Skeletal muscle tissue (tissue), 4 donors: ENCODE data around the gene ANXA11. TPM values are rescaled to one million over a fixed set of nuclear protein-coding genes. Genes with fewer than 3 reads are reported as not detected.

Experiments used
- H3K27ac ChIP-seq: one replicate; pipeline ENCODE4 v1.7.0; 2013; ENCODE audit warnings: mild to moderate bottlenecking, low read depth, low read length, inconsistent platforms
- H3K27me3 ChIP-seq, 3 donors: one replicate each; pipeline ENCODE4 v1.7.0; 2013; ENCODE audit warnings: low read length in 3 of 3; ENCODE audit not compliant: control insufficient read depth in 3 of 3, insufficient read depth in 3 of 3
- H3K36me3 ChIP-seq, 3 donors: one replicate each; pipeline ENCODE4 v1.7.0; 2013; ENCODE audit warnings: low read length in 3 of 3; ENCODE audit not compliant: control insufficient read depth in 3 of 3, insufficient read depth in 3 of 3
- H3K4me1 ChIP-seq, 3 donors: one replicate each; pipeline ENCODE4 v1.7.0; 2013; ENCODE audit warnings: low read length in 3 of 3, mild to moderate bottlenecking in 3 of 3; ENCODE audit not compliant: control insufficient read depth in 3 of 3, insufficient read depth in 3 of 3
- H3K4me3 ChIP-seq, 3 donors: one replicate each; pipeline ENCODE4 v1.7.0; 2013; ENCODE audit warnings: low read length in 3 of 3
- H3K9ac ChIP-seq, 3 donors: one replicate each; pipeline ENCODE4 v1.7.0; 2013; ENCODE audit warnings: low read length in 3 of 3, mild to moderate bottlenecking in 3 of 3, moderate library complexity in 2 of 3, low read depth in 1 of 3
- H3K9me3 ChIP-seq, 3 donors: one replicate each; pipeline ENCODE4 v1.7.0; 2013; ENCODE audit warnings: low read length in 3 of 3; ENCODE audit not compliant: control insufficient read depth in 3 of 3
- total RNA-seq: library from RNA; depleted of rRNA; stranded (reverse); fragments of >200 nt; gene quantifications from one replicate; pipeline ENCODE4 v1.2.3, GENCODE V29; 2014
- donor health status: Osteomylitis.

ANXA11 gene
- total RNA-seq, 1 donor from 2014 or later, result 29.7 TPM

- no peak overlapping the region for H3K9ac ChIP-seq
- no peak overlapping the region for H3K4me3 ChIP-seq
- H3K36me3 ChIP-seq, result peaks cover 65 to 80% (median 68%) of the 10 kb centered on the region in 3 donors
- H3K27ac ChIP-seq, result peak overlapping the region; percentile 74
- no peaks in the 10 kb centered on the region for H3K9me3 ChIP-seq
- peaks cover 69 to 75% (median 74%) of the 10 kb centered on the region in 3 donors for H3K4me1 ChIP-seq
- no peaks in the 10 kb centered on the region for H3K27me3 ChIP-seq
These were observed 37.7 kb downstream of the ANXA11 start for GRCh38 chr10:80167471-80168161.

- Histone ChIP-seq H3K27me3 (no peaks in the 10 kb centered on the region), H3K9me3 (no peaks in the 10 kb centered on the region), H3K36me3 (peaks cover 67 to 81% (median 70%) of the 10 kb centered on the region in 3 donors), H3K27ac (peak overlapping the region; percentile 74), H3K4me1 (peaks cover 65 to 74% (median 73%) of the 10 kb centered on the region in 3 donors), H3K4me3 (no peak overlapping the region), H3K9ac (peak overlapping the region in 1 of 3 donors; percentile 33)
These were observed 38.5 kb downstream of the ANXA11 start for GRCh38 chr10:80166581-80167470.

GRCh38 chr10:80165173-80165572, 40.2 kb downstream of the ANXA11 start:
- H3K9me3 ChIP-seq, result no peaks in the 10 kb centered on the region
- H3K27me3 ChIP-seq, result no peaks in the 10 kb centered on the region
- H3K27ac ChIP-seq, result peak overlapping the region; percentile 74
- H3K4me3 ChIP-seq, result no peak overlapping the region
- peak overlapping the region in 1 of 3 donors; percentile 40 for H3K9ac ChIP-seq
- H3K36me3 ChIP-seq, result peaks cover 66 to 75% (median 70%) of the 10 kb centered on the region in 3 donors
- H3K4me1 ChIP-seq, result peaks cover 60 to 84% (median 73%) of the 10 kb centered on the region in 3 donors

GRCh38 chr10:80164596-80164995, 40.7 kb downstream of the ANXA11 start:
- H3K27me3 ChIP-seq, result no peaks in the 10 kb centered on the region
- H3K27ac ChIP-seq, result peak overlapping the region; percentile 74
- H3K9me3 ChIP-seq, result no peaks in the 10 kb centered on the region
- H3K36me3 ChIP-seq, result peaks cover 62 to 72% (median 71%) of the 10 kb centered on the region in 3 donors
- H3K4me1 ChIP-seq, result peaks cover 59 to 85% (median 74%) of the 10 kb centered on the region in 3 donors
- no peak overlapping the region for H3K4me3 ChIP-seq
- peak overlapping the region in 1 of 3 donors; percentile 28 for H3K9ac ChIP-seq

- H3K4me3 ChIP-seq, result no peak overlapping the region
- peaks cover 61 to 72% (median 66%) of the 10 kb centered on the region in 3 donors for H3K36me3 ChIP-seq
- H3K27ac ChIP-seq, result peak overlapping the region; percentile 74
- peaks cover 60 to 86% (median 74%) of the 10 kb centered on the region in 3 donors for H3K4me1 ChIP-seq
- no peaks in the 10 kb centered on the region for H3K9me3 ChIP-seq
- H3K27me3 ChIP-seq, result no peaks in the 10 kb centered on the region
- peak overlapping the region in 1 of 3 donors; percentile 8 for H3K9ac ChIP-seq
These were observed 41.5 kb downstream of the ANXA11 start for GRCh38 chr10:80163741-80164341.

- H3K36me3 ChIP-seq, result peaks cover 72 to 80% (median 78%) of the 10 kb centered on the region in 3 donors
- no peaks in the 10 kb centered on the region for H3K27me3 ChIP-seq
- no peak overlapping the region for H3K4me3 ChIP-seq
- no peaks in the 10 kb centered on the region for H3K9me3 ChIP-seq
- H3K27ac ChIP-seq, result peak overlapping the region; percentile 42
- no peak overlapping the region for H3K9ac ChIP-seq
- H3K4me1 ChIP-seq, result peaks cover 52 to 85% (median 70%) of the 10 kb centered on the region in 3 donors
These were observed 43.8 kb downstream of the ANXA11 start for GRCh38 chr10:80161321-80162083.

- peaks cover 50 to 79% (median 63%) of the 10 kb centered on the region in 3 donors for H3K4me1 ChIP-seq
These were observed 44.7 kb downstream of the ANXA11 start for GRCh38 chr10:80160361-80161320.

GRCh38 chr10:80159166-80159873, 46.0 kb downstream of the ANXA11 start:
- Histone ChIP-seq H3K27ac (peak overlapping the region; percentile 76), H3K4me3 (peak overlapping the region in 1 of 3 donors; percentile 53), H3K9me3 (no peaks in the 10 kb centered on the region), H3K36me3 (peaks cover 75 to 85% (median 81%) of the 10 kb centered on the region in 3 donors), H3K9ac (peak overlapping the region; percentile 17 to 83 (median 26)), H3K27me3 (no peaks in the 10 kb centered on the region), H3K4me1 (peaks cover 40 to 69% (median 51%) of the 10 kb centered on the region in 3 donors)

More at GRCh38 chr10:80160361-80161320, 44.7 kb downstream of the ANXA11 start:
- H3K36me3 ChIP-seq, result peaks cover 74 to 83% (median 80%) of the 10 kb centered on the region in 3 donors
- no peaks in the 10 kb centered on the region for H3K9me3 ChIP-seq
- no peak overlapping the region for H3K4me3 ChIP-seq
- H3K27ac ChIP-seq, result peak overlapping the region; percentile 76
- no peaks in the 10 kb centered on the region for H3K27me3 ChIP-seq
- no peak overlapping the region for H3K9ac ChIP-seq
